ENCODE data around the gene CACNB4. TPM values are rescaled to one million over a fixed set of nuclear protein-coding genes. Genes with fewer than 3 reads are reported as not detected.

CACNB4 gene
- total RNA-seq, 1 experiment from 2014 or later = 0.19 TPM

DNA sequence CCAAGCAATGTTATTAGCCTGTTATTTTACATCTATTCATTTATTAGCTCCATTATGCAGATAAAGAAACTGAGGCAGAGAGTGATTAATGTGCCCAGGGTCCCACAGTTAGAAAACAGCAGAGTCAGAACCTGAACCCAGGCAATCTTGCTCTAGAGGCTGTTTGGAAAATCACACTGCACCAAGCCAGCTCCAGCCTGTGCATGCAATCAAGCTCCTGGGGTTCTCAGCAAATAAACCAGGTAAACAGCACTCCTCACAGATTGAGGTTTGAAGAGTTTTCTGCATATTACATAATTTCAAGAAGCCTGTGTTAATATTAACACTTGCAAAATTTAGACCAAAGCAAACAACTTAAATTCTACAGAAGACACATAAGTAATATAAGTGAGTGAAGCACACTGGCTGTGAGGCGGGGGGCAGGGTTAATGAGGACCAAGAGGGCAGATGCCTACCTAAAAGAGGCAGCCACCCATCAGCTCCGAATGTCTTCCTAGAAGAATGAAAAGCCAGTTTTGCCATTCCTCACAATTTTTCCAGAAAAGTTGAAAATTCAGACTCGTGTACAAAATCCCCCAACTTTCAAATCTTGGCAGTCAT, 35.4 kb downstream of the CACNB4 start:
- TF ChIP-seq, protein P1, sequence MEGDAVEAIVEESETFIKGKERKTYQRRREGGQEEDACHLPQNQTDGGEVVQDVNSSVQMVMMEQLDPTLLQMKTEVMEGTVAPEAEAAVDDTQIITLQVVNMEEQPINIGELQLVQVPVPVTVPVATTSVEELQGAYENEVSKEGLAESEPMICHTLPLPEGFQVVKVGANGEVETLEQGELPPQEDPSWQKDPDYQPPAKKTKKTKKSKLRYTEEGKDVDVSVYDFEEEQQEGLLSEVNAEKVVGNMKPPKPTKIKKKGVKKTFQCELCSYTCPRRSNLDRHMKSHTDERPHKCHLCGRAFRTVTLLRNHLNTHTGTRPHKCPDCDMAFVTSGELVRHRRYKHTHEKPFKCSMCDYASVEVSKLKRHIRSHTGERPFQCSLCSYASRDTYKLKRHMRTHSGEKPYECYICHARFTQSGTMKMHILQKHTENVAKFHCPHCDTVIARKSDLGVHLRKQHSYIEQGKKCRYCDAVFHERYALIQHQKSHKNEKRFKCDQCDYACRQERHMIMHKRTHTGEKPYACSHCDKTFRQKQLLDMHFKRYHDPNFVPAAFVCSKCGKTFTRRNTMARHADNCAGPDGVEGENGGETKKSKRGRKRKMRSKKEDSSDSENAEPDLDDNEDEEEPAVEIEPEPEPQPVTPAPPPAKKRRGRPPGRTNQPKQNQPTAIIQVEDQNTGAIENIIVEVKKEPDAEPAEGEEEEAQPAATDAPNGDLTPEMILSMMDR (conservative IDR thresholded peaks at IDR 0.05; ENCODE audit: low read depth, low read length) = no peak
- TF ChIP-seq EZH2 (IDR thresholded peaks at IDR 0.05; ENCODE audit: borderline replicate concordance, low read depth, low read length, poor library complexity, severe bottlenecking) = no peak
- Histone ChIP-seq H3K36me3 (ENCODE audit: insufficient read depth, low read length, poor library complexity, severe bottlenecking) (no peaks in the 10 kb centered on the region), H3K9me3 (ENCODE audit: low read depth, low read length, poor library complexity, severe bottlenecking) (no peaks in the 10 kb centered on the region), H3K4me3 (ENCODE audit: low read depth, low read length, poor library complexity, severe bottlenecking) (no peak overlapping the region), H3K27ac (ENCODE audit: low read depth, low read length, poor library complexity, severe bottlenecking) (no peak overlapping the region), H3K4me1 (ENCODE audit: insufficient read depth, low read length, poor library complexity, severe bottlenecking) (no peaks in the 10 kb centered on the region), H3K27me3 (replicated peaks; ENCODE audit: insufficient read depth, low read depth, low read length, poor library complexity) (peaks cover 25% of the 10 kb centered on the region)
- ChIA-PET CTCF (no interaction called here), POLR2A (ENCODE audit: low non-redundant PET) (no interaction called here)
- intact Hi-C loops (cut with micrococcal nuclease; ENCODE audit: unreplicated experiment) = no loop called here
- no TSS peak for BruUV-seq (replicated peaks)
- DNase-seq (ENCODE audit: low spot score) = no peak

DNA sequence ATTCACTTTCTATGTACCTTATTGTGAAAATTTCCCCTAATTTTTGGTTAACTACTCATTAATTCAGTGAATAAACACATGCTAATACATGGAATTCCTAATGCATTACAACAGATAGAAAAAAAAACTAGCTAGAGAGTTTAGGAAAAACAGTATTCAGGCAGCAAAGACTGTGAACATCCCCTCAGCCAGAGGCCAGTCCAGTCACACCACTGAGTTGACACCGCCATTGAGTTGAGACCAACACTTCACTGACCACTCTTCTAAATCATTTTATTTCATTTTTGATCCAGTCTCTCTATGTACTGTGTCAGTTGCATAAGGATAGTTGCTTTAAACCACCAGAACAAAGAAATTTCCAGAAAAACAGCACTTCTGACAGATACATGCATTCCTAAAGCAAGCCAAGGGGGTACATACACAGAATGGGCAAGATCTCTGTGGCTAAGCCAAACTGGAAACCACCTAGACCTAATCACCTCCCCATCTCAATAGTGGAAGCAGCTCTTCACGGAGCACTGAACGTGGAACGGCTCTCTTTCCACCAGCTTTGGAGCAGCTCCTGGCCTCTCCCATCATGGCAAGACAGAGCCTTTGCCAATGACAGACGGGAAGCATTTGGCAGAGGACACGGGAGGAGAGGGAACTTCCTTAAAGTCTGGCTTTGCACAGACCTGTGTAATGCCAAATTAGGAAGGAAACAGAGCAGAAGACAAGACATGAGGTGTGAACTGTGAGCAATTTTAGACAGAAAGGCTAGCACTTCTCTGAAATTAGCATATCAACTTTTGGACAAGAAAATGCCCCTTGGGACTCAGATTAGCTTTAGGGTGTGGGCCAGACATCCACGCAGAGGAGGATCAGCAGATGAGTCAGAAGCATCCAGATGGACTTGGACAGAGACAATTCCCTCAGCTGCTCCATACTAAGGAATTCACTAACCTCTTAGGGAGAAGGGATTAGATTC, 36.4 kb downstream of the CACNB4 start:
- DNase-seq (ENCODE audit: low spot score) = no peak
- no peaks in the 10 kb centered on the region for H3K36me3 ChIP-seq (ENCODE audit: insufficient read depth, low read length, poor library complexity, severe bottlenecking)
- peaks cover 25% of the 10 kb centered on the region for H3K27me3 ChIP-seq (replicated peaks; ENCODE audit: insufficient read depth, low read depth, low read length, poor library complexity)
- no TSS peak for BruUV-seq (replicated peaks)
- H3K4me3 ChIP-seq (ENCODE audit: low read depth, low read length, poor library complexity, severe bottlenecking) = no peak overlapping the region
- CTCF ChIA-PET = no interaction called here
- TF ChIP-seq, protein P1 (conservative IDR thresholded peaks at IDR 0.05; ENCODE audit: low read depth, low read length) = no peak
- no peak for TF ChIP-seq EZH2 (IDR thresholded peaks at IDR 0.05; ENCODE audit: borderline replicate concordance, low read depth, low read length, poor library complexity, severe bottlenecking)
- POLR2A ChIA-PET (ENCODE audit: low non-redundant PET) = no interaction called here
- intact Hi-C loops (cut with micrococcal nuclease; ENCODE audit: unreplicated experiment) = no loop called here
- no peaks in the 10 kb centered on the region for H3K9me3 ChIP-seq (ENCODE audit: low read depth, low read length, poor library complexity, severe bottlenecking)
- H3K27ac ChIP-seq (ENCODE audit: low read depth, low read length, poor library complexity, severe bottlenecking) = no peak overlapping the region
- no peaks in the 10 kb centered on the region for H3K4me1 ChIP-seq (ENCODE audit: insufficient read depth, low read length, poor library complexity, severe bottlenecking)

DNA sequence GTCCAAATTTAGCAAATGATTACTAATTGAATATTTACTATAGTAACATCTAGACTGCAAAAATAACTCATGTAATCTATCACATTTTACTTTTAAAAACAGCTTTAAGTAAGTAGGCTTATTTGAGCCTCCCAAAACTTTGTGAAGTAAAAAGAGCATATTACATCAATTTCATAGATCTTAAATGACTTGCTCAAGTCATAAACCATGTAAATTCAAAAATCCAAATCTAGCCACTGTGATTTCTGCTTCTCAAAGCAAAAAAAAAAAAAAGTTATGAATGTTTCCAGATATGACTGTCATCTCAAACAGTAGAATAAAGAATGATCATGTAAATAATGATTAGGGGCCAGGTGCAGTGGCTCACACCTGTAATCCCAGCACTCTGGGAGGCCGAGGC, 37.5 kb downstream of the CACNB4 start:
- POLR2A ChIA-PET (ENCODE audit: low non-redundant PET) = no interaction called here
- TF ChIP-seq, protein P1 (conservative IDR thresholded peaks at IDR 0.05; ENCODE audit: low read depth, low read length) = no peak
- TF ChIP-seq EZH2 (IDR thresholded peaks at IDR 0.05; ENCODE audit: borderline replicate concordance, low read depth, low read length, poor library complexity, severe bottlenecking) = no peak
- CTCF ChIA-PET = no interaction called here
- Histone ChIP-seq H3K27me3 (replicated peaks; ENCODE audit: insufficient read depth, low read depth, low read length, poor library complexity) (peaks cover 25% of the 10 kb centered on the region), H3K27ac (ENCODE audit: low read depth, low read length, poor library complexity, severe bottlenecking) (no peak overlapping the region), H3K36me3 (ENCODE audit: insufficient read depth, low read length, poor library complexity, severe bottlenecking) (no peaks in the 10 kb centered on the region), H3K9me3 (ENCODE audit: low read depth, low read length, poor library complexity, severe bottlenecking) (no peaks in the 10 kb centered on the region), H3K4me1 (ENCODE audit: insufficient read depth, low read length, poor library complexity, severe bottlenecking) (no peaks in the 10 kb centered on the region), H3K4me3 (ENCODE audit: low read depth, low read length, poor library complexity, severe bottlenecking) (no peak overlapping the region)
- intact Hi-C loops (cut with micrococcal nuclease; ENCODE audit: unreplicated experiment) = no loop called here
- no TSS peak for BruUV-seq (replicated peaks)
- no peak for DNase-seq (ENCODE audit: low spot score)

Data from A673 (cell line).